Panc1 (cell line): ENCODE data around the gene ISOC2.

ENCODE experiments used
- POLR2AphosphoS5 ChIP-seq: IDR thresholded peaks from 2 replicates; pipeline ENCODE4 v1.6.1; 2012; ENCODE audit warnings: mild to moderate bottlenecking, low read depth, low read length, moderate library complexity
- SIN3A ChIP-seq: IDR thresholded peaks from 2 replicates; pipeline ENCODE4 v1.6.1; 2012; ENCODE audit warnings: low read depth, mild to moderate bottlenecking, low read length, moderate library complexity, borderline replicate concordance; ENCODE audit not compliant: insufficient read depth
- TF ChIP-seq, protein P1 (sequence below): fragments of 450-650 bp; IDR thresholded peaks from 2 replicates; pipeline ENCODE4 v1.5.1; 2017; ENCODE audit warnings: mild to moderate bottlenecking
- TF ChIP-seq, protein P2 (sequence below), 2 experiments: IDR thresholded peaks; 2 replicates each; pipeline ENCODE4 v1.6.1; 2011 to 2012; ENCODE audit warnings: low read depth in 2 of 2, control low read depth in 1 of 2, low read length in 1 of 2, mild to moderate bottlenecking in 1 of 2, moderate library complexity in 1 of 2; ENCODE audit not compliant: insufficient read depth in 1 of 2

DNA sequence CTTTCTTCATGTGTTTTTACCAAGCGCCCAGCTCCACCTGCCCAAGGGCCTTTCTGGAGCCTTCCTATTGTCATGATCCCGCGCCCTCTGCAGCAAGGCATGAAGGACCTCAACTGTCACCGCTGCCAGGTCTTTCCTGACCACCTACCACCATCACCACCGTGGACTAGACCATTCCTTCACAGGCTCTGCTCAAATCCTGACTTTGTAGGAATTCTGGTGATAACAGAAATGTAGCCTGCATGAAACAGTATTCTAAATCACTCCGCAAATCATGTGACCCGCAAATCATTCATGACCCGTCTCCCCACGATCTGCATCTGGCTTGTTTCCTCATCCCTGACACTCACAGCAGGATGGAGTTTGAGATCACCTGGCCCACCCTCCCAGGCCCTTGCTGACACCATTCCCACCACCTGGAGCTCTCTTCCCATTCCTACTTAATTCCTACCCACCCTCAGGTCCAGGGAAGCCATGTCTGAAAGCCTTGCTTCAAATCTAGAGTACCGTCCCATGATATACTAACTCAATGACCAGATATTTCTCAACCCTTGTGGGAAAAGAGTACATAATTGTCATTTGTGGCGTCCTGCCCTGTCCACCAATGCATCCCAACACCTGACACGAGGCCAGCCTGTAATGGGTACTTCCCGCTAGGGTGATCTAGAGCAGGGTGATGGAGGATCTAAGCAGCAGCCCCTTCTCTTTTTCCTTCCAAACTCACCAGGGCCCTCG, 55.2 kb downstream of the ISOC2 start:
- TF ChIP-seq, protein P1, sequence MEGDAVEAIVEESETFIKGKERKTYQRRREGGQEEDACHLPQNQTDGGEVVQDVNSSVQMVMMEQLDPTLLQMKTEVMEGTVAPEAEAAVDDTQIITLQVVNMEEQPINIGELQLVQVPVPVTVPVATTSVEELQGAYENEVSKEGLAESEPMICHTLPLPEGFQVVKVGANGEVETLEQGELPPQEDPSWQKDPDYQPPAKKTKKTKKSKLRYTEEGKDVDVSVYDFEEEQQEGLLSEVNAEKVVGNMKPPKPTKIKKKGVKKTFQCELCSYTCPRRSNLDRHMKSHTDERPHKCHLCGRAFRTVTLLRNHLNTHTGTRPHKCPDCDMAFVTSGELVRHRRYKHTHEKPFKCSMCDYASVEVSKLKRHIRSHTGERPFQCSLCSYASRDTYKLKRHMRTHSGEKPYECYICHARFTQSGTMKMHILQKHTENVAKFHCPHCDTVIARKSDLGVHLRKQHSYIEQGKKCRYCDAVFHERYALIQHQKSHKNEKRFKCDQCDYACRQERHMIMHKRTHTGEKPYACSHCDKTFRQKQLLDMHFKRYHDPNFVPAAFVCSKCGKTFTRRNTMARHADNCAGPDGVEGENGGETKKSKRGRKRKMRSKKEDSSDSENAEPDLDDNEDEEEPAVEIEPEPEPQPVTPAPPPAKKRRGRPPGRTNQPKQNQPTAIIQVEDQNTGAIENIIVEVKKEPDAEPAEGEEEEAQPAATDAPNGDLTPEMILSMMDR, result no peak
- TF ChIP-seq POLR2AphosphoS5 (no peak), SIN3A (no peak)
- TF ChIP-seq, protein P2, sequence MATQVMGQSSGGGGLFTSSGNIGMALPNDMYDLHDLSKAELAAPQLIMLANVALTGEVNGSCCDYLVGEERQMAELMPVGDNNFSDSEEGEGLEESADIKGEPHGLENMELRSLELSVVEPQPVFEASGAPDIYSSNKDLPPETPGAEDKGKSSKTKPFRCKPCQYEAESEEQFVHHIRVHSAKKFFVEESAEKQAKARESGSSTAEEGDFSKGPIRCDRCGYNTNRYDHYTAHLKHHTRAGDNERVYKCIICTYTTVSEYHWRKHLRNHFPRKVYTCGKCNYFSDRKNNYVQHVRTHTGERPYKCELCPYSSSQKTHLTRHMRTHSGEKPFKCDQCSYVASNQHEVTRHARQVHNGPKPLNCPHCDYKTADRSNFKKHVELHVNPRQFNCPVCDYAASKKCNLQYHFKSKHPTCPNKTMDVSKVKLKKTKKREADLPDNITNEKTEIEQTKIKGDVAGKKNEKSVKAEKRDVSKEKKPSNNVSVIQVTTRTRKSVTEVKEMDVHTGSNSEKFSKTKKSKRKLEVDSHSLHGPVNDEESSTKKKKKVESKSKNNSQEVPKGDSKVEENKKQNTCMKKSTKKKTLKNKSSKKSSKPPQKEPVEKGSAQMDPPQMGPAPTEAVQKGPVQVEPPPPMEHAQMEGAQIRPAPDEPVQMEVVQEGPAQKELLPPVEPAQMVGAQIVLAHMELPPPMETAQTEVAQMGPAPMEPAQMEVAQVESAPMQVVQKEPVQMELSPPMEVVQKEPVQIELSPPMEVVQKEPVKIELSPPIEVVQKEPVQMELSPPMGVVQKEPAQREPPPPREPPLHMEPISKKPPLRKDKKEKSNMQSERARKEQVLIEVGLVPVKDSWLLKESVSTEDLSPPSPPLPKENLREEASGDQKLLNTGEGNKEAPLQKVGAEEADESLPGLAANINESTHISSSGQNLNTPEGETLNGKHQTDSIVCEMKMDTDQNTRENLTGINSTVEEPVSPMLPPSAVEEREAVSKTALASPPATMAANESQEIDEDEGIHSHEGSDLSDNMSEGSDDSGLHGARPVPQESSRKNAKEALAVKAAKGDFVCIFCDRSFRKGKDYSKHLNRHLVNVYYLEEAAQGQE (IDR thresholded peaks at IDR 0.05; ENCODE audit: insufficient read depth in 1 of 2, low read depth in 2 of 2, low read length in 1 of 2), result no peak
